ENCODE data around the gene TMEM41B.

DNA sequence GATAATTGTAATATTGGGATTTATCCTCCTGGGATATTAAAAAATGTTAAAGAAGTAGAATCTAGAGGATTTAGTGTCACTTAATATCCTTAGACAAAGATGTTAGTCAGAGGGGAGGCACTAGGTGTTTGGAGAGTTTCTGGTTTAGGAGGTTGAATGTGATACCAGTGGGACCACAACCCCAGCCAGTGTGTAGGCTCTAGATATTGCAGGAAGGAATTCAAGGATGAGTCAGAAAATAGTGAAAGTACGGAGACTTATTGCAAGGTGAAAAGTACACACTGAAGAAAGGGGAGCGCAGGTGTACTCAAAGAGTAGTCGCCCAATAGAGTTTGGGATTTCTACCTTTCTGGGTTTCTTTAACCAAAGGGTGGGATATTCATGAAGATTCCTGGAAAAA lies 5.7 kb upstream of the TMEM41B start:
- TF ChIP-seq, protein P1, sequence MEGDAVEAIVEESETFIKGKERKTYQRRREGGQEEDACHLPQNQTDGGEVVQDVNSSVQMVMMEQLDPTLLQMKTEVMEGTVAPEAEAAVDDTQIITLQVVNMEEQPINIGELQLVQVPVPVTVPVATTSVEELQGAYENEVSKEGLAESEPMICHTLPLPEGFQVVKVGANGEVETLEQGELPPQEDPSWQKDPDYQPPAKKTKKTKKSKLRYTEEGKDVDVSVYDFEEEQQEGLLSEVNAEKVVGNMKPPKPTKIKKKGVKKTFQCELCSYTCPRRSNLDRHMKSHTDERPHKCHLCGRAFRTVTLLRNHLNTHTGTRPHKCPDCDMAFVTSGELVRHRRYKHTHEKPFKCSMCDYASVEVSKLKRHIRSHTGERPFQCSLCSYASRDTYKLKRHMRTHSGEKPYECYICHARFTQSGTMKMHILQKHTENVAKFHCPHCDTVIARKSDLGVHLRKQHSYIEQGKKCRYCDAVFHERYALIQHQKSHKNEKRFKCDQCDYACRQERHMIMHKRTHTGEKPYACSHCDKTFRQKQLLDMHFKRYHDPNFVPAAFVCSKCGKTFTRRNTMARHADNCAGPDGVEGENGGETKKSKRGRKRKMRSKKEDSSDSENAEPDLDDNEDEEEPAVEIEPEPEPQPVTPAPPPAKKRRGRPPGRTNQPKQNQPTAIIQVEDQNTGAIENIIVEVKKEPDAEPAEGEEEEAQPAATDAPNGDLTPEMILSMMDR (IDR thresholded peaks at IDR 0.05; ENCODE audit: borderline replicate concordance, extremely low read depth, low read length, poor library complexity, severe bottlenecking), result no peak
- no peak for TF ChIP-seq EZH2 (IDR thresholded peaks at IDR 0.05; ENCODE audit: borderline replicate concordance, low read depth, low read length, severe bottlenecking)

Measured in DND-41 (cell line).